Daoy (cell line): Measurements from ENCODE around the gene SULT1A3. TPM values are rescaled to one million over a fixed set of nuclear protein-coding genes. Genes with fewer than 3 reads are reported as not detected.
A peak's percentile ranks its signal among the peaks of the same experiment; 100 is the strongest.
"Not testable (repeated sequence)": the region's sequence is repeated elsewhere in the genome, so short reads cannot be mapped to it uniquely, and the experiment has no call there.

Source experiments
- DNase-seq: peaks from one replicate; pipeline ENCODE4 v3.0.0-alpha.2; 2015; ENCODE audit warnings: low read depth
- total RNA-seq: library from RNA; depleted of rRNA; stranded (reverse); fragments of >200 nt; shearing (Covaris generic); gene quantifications from 2 replicates; pipeline ENCODE4 v1.2.3, GENCODE V29; 2014

The SULT1A3 gene
- total RNA-seq, 1 experiment from 2014 or later, result 4.9 TPM

GRCh38 chr16:30186782-30187555 is 12.1 kb upstream of the SULT1A3 start:
- DNase-seq, result peak; percentile 58

- DNase-seq, result no peak
These were observed 11.5 kb upstream of the SULT1A3 start for GRCh38 chr16:30187556-30187865.

GRCh38 chr16:30187971-30188561 is 11.0 kb upstream of the SULT1A3 start:
- DNase-seq, result no peak

GRCh38 chr16:30191158-30191557 is 7.9 kb upstream of the SULT1A3 start:
- DNase-seq, result not testable (repeated sequence)

GRCh38 chr16:30193098-30193497 is 6.0 kb upstream of the SULT1A3 start:
- not testable (repeated sequence) for DNase-seq

GRCh38 chr16:30193615-30194014 is 5.4 kb upstream of the SULT1A3 start, which contains the start of the genes BOLA2B and SLX1A:
Gene BOLA2B, minus strand, starts transcription at chr16:30193666. Its CDS starts 71 bp downstream, at chr16:30193595.
Gene SLX1A, plus strand, starts transcription at chr16:30193875. Its CDS starts 210 bp downstream, at chr16:30194085.
- DNase-seq, result not testable (repeated sequence)

GRCh38 chr16:30194172-30194925 is 4.7 kb upstream of the SULT1A3 start:
- DNase-seq, result not testable (repeated sequence)

GRCh38 chr16:30197001-30197400 is 2.1 kb upstream of the SULT1A3 start:
- DNase-seq, result not testable (repeated sequence)

GRCh38 chr16:30199608-30200343 is 721 bp downstream of the SULT1A3 start:
- not testable (repeated sequence) for DNase-seq

- DNase-seq, result not testable (repeated sequence)
These were observed 6.6 kb downstream of the SULT1A3 start for GRCh38 chr16:30205541-30206236.

GRCh38 chr16:30206252-30206651 is 7.2 kb downstream of the SULT1A3 start:
- not testable (repeated sequence) for DNase-seq

GRCh38 chr16:30207063-30207704 is 8.1 kb downstream of the SULT1A3 start:
- not testable (repeated sequence) for DNase-seq

- not testable (repeated sequence) for DNase-seq
These were observed 10.0 kb downstream of the SULT1A3 start for GRCh38 chr16:30209032-30209431.

GRCh38 chr16:30211414-30211813 is 12.4 kb downstream of the SULT1A3 start:
- not testable (repeated sequence) for DNase-seq

- DNase-seq, result not testable (repeated sequence)
These were observed 18.0 kb downstream of the SULT1A3 start for GRCh38 chr16:30217082-30217481.

GRCh38 chr16:30248379-30248778 is 49.3 kb downstream of the SULT1A3 start, which contains the start of gene NPIPB13:
Gene NPIPB13, minus strand, starts transcription at chr16:30248479. Its CDS starts 2,906 bp downstream, at chr16:30245573.
- not testable (repeated sequence) for DNase-seq
